GM10847 (cell line): ENCODE measurements around the gene HHATL.

Experiments used
- POLR2A ChIP-seq: IDR thresholded peaks from 2 replicates; pipeline ENCODE4 v1.6.1; 2011; ENCODE audit not compliant: insufficient read length; ENCODE audit errors: extremely low read depth

Gene HHATL

DNA sequence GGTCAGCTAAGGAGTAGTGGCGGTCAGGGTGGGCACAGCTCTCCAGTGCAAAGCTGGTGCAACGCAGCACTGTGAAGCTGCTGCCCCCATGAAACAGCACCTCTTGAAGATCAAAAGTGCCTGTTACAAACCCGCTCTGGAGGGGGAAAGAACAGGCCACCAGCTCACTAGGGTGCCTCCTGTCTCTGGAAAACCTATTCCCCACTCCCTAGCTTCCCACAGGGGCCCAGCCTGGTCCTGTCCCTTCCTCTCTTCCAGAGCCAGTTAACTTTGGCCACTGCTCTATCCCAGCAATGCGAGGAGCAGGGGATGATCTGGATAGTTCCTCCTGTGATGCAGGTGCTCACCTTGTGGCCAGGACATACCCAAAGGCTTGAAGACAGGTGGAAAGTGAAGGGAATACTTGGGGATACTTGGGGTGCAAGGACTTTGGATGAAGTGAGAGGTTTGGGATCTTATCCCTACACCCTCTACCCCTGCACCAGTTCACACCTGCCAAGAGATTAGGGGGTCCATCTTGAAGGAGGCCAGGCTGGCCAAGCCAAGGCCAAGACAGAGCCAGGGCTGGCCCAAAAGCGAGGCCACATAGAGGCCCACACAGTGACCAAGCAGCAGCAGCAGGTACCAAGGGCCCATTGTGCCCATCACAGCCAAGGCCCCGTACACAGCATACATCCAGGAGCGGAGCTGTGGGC, 4.2 kb downstream of the HHATL start:
- no peak for TF ChIP-seq POLR2A

DNA sequence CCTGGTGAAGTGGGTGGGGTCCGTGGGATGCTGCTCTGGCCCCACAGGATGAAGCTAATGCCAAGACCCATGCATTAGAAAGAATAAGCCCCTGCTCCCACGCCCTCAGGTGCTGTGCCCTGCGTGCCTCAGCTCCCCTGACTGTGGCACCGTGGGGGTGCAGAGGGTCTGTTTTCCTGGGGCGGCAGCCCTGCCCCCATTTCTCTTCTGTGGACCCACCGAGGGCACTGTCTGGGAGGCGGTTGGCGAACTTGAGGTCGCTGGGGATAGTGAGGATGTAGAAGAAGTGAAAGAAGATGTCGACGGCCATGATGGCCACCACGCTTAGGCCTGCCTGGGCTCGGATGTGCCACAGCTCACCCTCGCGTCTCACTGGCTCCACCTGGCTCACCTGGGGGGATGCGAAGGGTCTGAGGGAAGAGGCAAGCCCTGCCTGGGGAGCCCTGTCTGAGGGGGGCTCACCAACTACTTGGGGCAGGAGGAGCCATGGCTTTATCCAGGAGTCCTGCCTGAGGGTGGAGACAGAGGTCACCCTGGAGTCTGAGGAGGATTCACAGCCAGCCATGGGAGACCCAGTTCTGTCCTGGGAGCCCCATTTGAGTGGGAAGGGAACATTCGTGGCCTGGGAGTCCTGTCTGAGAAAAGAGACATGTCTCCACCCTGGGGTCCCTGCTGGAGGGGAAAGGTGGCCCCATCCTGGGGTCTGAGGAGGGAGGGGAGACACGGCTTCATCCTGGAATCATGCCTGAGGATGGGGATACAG, 5.1 kb downstream of the HHATL start:
- TF ChIP-seq POLR2A: no peak

GRCh38 chr3:42696356-42697288, 6.0 kb downstream of the HHATL start:
- no peak for TF ChIP-seq POLR2A

DNA sequence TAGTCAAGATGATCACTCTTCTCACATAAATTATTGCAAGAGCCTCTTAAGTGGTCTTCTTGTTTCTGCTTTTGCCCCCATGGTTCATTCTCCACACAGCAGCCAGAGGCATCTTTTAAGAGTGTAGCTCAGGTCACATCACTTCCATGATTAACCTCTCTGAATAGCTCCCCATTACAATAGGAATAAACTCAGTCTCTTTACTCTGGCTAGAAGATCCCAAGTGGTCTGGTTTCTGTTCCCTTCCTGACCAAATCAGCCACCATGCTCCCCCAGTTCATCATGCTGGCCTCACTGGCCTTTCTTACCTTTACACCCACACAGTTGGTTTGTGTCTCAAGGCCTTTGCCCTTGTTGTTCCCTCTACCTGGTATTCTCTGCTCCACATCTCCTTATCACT, 8.2 kb downstream of the HHATL start:
- TF ChIP-seq POLR2A: no peak

DNA sequence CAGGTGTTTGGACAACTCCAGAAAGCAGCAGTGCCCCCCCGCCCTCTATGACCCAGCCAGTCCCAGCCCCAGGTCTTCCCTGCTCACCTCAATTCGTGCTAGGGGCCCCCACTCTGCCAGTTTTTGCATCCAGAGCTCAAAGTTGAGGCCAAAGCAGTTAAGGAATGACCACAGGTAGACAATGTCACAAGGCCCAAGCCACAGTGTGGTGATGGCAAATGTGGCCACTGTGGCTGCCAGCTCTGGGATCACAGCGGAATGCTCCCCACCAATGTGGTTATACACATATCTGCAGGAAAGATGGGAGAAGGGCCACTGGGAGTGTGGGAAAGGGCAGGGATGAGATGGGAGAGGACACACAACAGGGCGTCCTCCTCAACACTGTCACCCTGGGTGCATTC, 9.1 kb downstream of the HHATL start:
- no peak for TF ChIP-seq POLR2A

- no peak for TF ChIP-seq POLR2A
Measured at GRCh38 chr3:42692667-42693529, 9.7 kb downstream of the HHATL start.

DNA sequence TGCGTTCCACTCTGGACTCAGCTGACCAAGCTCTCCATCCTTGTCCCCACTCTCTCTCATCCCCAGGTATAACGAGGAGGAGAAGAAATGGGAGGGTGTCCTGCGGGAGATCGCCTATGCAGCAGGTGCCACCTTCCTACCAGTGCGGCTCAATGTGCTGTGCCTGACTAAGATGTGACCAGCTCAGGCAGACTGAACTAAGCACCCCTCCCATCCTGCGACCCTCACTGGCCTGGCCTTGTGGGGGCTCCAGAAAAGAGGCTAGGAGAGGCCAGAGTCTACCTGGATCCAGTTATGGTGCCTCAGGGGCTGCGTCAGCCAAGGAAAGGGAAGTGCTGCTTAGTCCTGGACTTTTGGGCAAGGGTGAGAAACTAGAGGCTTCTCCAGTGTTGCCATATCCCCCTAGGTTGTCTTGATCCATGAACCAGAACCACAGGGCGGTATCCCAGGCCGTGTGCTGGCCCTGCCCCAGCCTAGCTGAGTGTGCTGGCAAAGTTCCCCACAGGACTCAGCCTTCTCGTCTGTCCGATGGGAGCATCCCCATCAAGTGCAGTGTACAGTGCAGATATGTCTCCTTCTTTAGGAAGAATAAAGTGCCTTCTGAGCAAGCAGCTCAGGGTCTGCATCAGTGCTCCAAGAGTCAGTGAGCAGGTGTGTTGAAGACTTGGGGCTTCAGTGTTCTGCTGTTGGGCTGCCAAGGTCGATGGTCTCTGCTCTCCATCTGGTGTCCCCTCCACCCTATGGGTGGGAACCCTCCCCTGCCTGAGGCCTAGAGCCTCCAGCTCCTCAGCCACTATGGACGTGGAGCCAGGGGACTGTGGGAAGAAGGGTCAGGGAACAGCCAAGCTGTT, 10.6 kb downstream of the HHATL start:
- no peak for TF ChIP-seq POLR2A

GRCh38 chr3:42690766-42691680, 11.6 kb downstream of the HHATL start:
- TF ChIP-seq POLR2A: no peak

- no peak for TF ChIP-seq POLR2A
Measured at GRCh38 chr3:42690191-42690590, 12.4 kb downstream of the HHATL start.

DNA sequence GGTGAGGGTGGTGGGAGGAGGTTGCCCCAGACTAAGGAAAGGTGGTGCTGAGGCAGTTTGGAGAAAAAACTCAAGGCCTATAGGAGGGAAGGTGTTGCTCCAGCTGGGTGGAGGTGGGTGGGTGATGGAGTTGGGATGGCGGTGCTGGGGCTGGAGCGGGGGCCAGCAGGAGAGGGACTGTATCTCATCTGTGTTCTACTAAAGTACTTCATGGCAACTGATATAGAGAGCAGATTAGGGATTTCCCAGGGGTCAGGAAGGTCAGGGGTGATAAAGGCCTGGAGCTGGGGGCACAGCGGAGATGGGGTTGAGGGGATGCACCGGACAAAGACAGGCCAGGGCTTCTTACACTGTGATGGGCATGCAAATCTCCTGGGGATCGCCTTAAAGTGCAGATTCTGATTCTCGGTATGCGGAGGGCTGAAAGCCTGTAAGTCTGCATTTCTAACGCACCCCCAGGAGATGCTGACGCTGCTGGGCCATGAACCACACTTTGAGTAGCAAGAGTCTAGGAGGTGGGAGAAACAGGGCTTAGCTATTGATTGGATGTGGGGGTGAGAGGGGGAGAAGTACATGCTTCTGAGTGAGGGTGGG, 13.1 kb downstream of the HHATL start:
- TF ChIP-seq POLR2A: no peak

GRCh38 chr3:42688487-42689420, 13.8 kb downstream of the HHATL start:
- TF ChIP-seq POLR2A: no peak

GRCh38 chr3:42688016-42688415, 14.6 kb downstream of the HHATL start:
- TF ChIP-seq POLR2A: no peak
